Measurements from ENCODE around the gene LAMA3.

DNA sequence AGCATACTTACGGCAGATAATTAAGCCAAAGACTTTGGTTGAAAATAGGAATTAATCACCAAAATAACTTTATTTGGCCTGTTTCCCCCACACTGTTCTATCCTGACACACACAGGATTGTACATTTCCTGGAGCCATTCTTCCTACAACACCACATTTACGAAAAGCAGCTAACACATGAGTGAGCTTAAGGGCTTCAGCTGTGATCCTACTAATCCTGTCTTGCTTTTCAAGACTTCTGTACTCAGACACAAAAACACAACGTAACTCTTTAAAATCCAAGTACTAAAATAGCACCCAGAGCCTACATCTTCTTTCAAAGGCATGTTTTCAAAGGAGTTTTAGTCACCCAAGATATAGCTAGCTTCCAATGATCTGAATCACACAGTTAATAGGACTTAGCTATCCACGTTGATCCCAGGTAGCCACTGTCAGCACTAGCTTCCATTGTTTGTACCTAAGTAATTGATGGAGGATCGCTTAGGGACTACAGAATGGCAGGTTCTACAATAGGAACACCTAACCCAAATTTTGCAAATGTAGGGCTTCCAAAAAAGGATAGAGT, 282.5 kb downstream of the LAMA3 start:
- no peak for TF ChIP-seq TAF1 (IDR thresholded peaks at IDR 0.05; ENCODE audit: low read depth)
- TF ChIP-seq EP300 (conservative IDR thresholded peaks at IDR 0.05; ENCODE audit: poor library complexity, severe bottlenecking): no peak
- no peak for TF ChIP-seq CTCF (IDR thresholded peaks at IDR 0.05; ENCODE audit: poor library complexity, severe bottlenecking)
- TF ChIP-seq EZH2 (IDR thresholded peaks at IDR 0.05; ENCODE audit: borderline replicate concordance, insufficient read depth, low read length, poor library complexity, severe bottlenecking): no peak
- TF ChIP-seq REST (IDR thresholded peaks at IDR 0.05; ENCODE audit: borderline replicate concordance): no peak
